ENCODE measurements around the gene RBM15. TPM values are rescaled to one million over a fixed set of nuclear protein-coding genes. Genes with fewer than 3 reads are reported as not detected.

Gene RBM15
- polyA plus RNA-seq, 1 of the 3 experiments (the other 2 are of a cell fraction): 3.8 TPM

DNA sequence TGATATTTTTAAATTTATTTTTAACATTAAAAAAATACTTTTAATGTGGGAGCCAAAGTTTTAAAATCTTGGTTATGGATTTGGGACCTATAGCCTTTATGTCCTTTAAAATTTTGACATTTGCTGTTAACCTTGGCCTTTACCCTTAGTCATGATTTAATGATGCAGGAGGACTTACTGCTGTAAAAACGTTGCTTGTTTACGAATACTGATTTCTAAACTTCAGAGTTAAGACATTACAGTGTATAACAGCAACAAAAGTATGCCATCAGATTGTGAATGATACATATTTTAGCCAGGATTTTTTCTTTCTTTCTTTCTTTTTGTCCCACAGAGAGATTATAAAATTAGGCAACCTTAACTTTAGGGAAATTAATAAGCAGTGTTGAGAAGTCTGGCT lies 8.9 kb downstream of the RBM15 start:
- H3K4me3 ChIP-seq (ENCODE audit: low read depth in 2 of 2, low read length in 1 of 2): no peak overlapping the region
- H3K27me3 ChIP-seq (ENCODE audit: insufficient read depth): no peaks in the 10 kb centered on the region
- no peaks in the 10 kb centered on the region for H3K9me3 ChIP-seq
- H3K4me2 ChIP-seq: peak overlapping the region; percentile 41
- H3K9ac ChIP-seq: no peak overlapping the region; the same call in 1 of the 2 replicates
- peaks cover 5% of the 10 kb centered on the region for H3F3A ChIP-seq (replicated peaks; ENCODE audit: insufficient read depth)
- H3K4me1 ChIP-seq (ENCODE audit: control insufficient read depth in 1 of 2, insufficient read depth in 2 of 2, low read depth in 1 of 2, low read length in 1 of 2): peaks cover 18 to 33% of the 10 kb centered on the region in 2 experiments; a peak in 3 of 4 replicates
- H3K9me2 ChIP-seq: no peaks in the 10 kb centered on the region
- peaks cover 100% of the 10 kb centered on the region for H3K79me2 ChIP-seq (ENCODE audit: insufficient read depth)
- peaks cover 42 to 69% of the 10 kb centered on the region in 2 experiments for H3K36me3 ChIP-seq (replicated peaks in 1 of 2; ENCODE audit: control insufficient read depth in 1 of 2, insufficient read depth in 2 of 2, low read length in 1 of 2)
- WGBS (ENCODE audit: low lambda C conversion rate): 27% methylated on average over 2 of the region's 2 CpGs
- CTCF ChIA-PET: interaction anchor here (1.4 to 4.1 kb wide), 5 partner anchors 9 to 151 kb away, joined by 3 to 20 read pairs (median 5); partner anchors contain the start of gene RBM15
- H3K27ac ChIP-seq (ENCODE audit: low read depth in 2 of 2, low read length in 1 of 2): peak overlapping the region in 1 of 2 experiments; percentile 41; a peak in 2 of 4 replicates
- H2AFZ ChIP-seq (ENCODE audit: low read depth): no peak overlapping the region
- POLR2A ChIA-PET: interaction anchor here (0.8 kb wide), 1 partner anchor 9 kb away, joined by 3 read pairs; the partner anchor contains the start of gene RBM15
- TF ChIP-seq, protein P1, sequence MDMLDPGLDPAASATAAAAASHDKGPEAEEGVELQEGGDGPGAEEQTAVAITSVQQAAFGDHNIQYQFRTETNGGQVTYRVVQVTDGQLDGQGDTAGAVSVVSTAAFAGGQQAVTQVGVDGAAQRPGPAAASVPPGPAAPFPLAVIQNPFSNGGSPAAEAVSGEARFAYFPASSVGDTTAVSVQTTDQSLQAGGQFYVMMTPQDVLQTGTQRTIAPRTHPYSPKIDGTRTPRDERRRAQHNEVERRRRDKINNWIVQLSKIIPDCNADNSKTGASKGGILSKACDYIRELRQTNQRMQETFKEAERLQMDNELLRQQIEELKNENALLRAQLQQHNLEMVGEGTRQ (IDR thresholded peaks at IDR 0.05; ENCODE audit: borderline replicate concordance, low read depth, low read length): no peak
- no peak for DNase-seq
- H4K20me1 ChIP-seq (ENCODE audit: insufficient read depth): peaks cover 65% of the 10 kb centered on the region

DNA sequence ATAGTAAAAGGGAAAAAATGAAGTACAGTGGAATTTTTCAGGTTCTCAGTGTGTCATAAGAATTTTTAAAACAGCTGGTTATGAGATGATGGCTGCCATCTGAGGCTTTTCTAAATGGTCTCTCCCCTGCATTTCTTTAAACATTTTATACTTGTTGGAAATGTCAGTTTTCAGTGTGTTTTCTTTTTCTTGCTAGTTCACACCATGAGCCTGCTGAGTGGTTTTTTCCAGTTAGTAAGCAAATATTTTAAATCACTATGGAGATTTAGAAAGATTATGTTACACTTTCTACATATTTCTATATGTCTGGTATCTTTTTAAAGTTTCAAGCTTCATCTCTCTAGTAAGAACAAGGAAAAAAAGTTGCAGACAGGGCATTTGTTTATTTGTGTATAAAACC lies 9.6 kb downstream of the RBM15 start:
- H3K4me2 ChIP-seq: peak overlapping the region; percentile 41; the same call in 1 of the 2 replicates
- no peak overlapping the region; the same call in 1 of the 2 replicates for H3K9ac ChIP-seq
- H3K36me3 ChIP-seq (replicated peaks in 1 of 2; ENCODE audit: control insufficient read depth in 1 of 2, insufficient read depth in 2 of 2, low read length in 1 of 2): peaks cover 40 to 65% of the 10 kb centered on the region in 2 experiments
- CTCF ChIA-PET: interaction anchor here (0.8 to 4.1 kb wide), 7 partner anchors 9 to 816 kb away, joined by 3 to 20 read pairs (median 4); partner anchors contain the start of gene RBM15
- no peaks in the 10 kb centered on the region for H3K27me3 ChIP-seq (ENCODE audit: insufficient read depth)
- no peak overlapping the region for H2AFZ ChIP-seq (ENCODE audit: low read depth)
- peaks cover 5% of the 10 kb centered on the region for H3F3A ChIP-seq (replicated peaks; ENCODE audit: insufficient read depth)
- POLR2A ChIA-PET: no interaction called here
- H4K20me1 ChIP-seq (ENCODE audit: insufficient read depth): peaks cover 58% of the 10 kb centered on the region
- DNase-seq: no peak
- no peak overlapping the region for H3K4me3 ChIP-seq (ENCODE audit: low read depth in 2 of 2, low read length in 1 of 2)
- H3K9me2 ChIP-seq: no peaks in the 10 kb centered on the region
- peaks cover 17 to 33% of the 10 kb centered on the region in 2 experiments; a peak in 3 of 4 replicates for H3K4me1 ChIP-seq (ENCODE audit: control insufficient read depth in 1 of 2, insufficient read depth in 2 of 2, low read depth in 1 of 2, low read length in 1 of 2)
- H3K9me3 ChIP-seq: no peaks in the 10 kb centered on the region
- TF ChIP-seq, protein P2, sequence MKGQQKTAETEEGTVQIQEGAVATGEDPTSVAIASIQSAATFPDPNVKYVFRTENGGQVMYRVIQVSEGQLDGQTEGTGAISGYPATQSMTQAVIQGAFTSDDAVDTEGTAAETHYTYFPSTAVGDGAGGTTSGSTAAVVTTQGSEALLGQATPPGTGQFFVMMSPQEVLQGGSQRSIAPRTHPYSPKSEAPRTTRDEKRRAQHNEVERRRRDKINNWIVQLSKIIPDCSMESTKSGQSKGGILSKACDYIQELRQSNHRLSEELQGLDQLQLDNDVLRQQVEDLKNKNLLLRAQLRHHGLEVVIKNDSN (IDR thresholded peaks at IDR 0.05; ENCODE audit: borderline replicate concordance, low read depth): no peak
- TF ChIP-seq ELF1 (IDR thresholded peaks at IDR 0.05): no peak
- TF ChIP-seq, protein P3, sequence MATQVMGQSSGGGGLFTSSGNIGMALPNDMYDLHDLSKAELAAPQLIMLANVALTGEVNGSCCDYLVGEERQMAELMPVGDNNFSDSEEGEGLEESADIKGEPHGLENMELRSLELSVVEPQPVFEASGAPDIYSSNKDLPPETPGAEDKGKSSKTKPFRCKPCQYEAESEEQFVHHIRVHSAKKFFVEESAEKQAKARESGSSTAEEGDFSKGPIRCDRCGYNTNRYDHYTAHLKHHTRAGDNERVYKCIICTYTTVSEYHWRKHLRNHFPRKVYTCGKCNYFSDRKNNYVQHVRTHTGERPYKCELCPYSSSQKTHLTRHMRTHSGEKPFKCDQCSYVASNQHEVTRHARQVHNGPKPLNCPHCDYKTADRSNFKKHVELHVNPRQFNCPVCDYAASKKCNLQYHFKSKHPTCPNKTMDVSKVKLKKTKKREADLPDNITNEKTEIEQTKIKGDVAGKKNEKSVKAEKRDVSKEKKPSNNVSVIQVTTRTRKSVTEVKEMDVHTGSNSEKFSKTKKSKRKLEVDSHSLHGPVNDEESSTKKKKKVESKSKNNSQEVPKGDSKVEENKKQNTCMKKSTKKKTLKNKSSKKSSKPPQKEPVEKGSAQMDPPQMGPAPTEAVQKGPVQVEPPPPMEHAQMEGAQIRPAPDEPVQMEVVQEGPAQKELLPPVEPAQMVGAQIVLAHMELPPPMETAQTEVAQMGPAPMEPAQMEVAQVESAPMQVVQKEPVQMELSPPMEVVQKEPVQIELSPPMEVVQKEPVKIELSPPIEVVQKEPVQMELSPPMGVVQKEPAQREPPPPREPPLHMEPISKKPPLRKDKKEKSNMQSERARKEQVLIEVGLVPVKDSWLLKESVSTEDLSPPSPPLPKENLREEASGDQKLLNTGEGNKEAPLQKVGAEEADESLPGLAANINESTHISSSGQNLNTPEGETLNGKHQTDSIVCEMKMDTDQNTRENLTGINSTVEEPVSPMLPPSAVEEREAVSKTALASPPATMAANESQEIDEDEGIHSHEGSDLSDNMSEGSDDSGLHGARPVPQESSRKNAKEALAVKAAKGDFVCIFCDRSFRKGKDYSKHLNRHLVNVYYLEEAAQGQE (IDR thresholded peaks at IDR 0.05; ENCODE audit: low read depth, low read length): no peak
- TF ChIP-seq GATA2 (CRISPR knock-in tag; IDR thresholded peaks at IDR 0.05): no peak
- TF ChIP-seq, protein P4, sequence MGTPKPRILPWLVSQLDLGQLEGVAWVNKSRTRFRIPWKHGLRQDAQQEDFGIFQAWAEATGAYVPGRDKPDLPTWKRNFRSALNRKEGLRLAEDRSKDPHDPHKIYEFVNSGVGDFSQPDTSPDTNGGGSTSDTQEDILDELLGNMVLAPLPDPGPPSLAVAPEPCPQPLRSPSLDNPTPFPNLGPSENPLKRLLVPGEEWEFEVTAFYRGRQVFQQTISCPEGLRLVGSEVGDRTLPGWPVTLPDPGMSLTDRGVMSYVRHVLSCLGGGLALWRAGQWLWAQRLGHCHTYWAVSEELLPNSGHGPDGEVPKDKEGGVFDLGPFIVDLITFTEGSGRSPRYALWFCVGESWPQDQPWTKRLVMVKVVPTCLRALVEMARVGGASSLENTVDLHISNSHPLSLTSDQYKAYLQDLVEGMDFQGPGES (IDR thresholded peaks at IDR 0.05; ENCODE audit: low read depth, low read length): no peak
- no peak for TF ChIP-seq RXRA (IDR thresholded peaks at IDR 0.05; ENCODE audit: borderline replicate concordance, low read depth)
- TF ChIP-seq FOXJ3 (CRISPR knock-in tag; IDR thresholded peaks at IDR 0.05): no peak
- no peak for TF ChIP-seq FOXM1 (IDR thresholded peaks at IDR 0.05; ENCODE audit: low read depth)
- TF ChIP-seq NRF1 (IDR thresholded peaks at IDR 0.05; ENCODE audit: low read depth, low read length): no peak
- no peak for TF ChIP-seq RAD21 (IDR thresholded peaks at IDR 0.05; ENCODE audit: low read length)
- TF ChIP-seq, protein P1 (IDR thresholded peaks at IDR 0.05; ENCODE audit: borderline replicate concordance, low read depth, low read length): no peak
- no peak for TF ChIP-seq NFIC (IDR thresholded peaks at IDR 0.05; ENCODE audit: borderline replicate concordance)
- TF ChIP-seq MXI1 (IDR thresholded peaks at IDR 0.05; ENCODE audit: low read depth, low read length): no peak
- TF ChIP-seq, protein P5, sequence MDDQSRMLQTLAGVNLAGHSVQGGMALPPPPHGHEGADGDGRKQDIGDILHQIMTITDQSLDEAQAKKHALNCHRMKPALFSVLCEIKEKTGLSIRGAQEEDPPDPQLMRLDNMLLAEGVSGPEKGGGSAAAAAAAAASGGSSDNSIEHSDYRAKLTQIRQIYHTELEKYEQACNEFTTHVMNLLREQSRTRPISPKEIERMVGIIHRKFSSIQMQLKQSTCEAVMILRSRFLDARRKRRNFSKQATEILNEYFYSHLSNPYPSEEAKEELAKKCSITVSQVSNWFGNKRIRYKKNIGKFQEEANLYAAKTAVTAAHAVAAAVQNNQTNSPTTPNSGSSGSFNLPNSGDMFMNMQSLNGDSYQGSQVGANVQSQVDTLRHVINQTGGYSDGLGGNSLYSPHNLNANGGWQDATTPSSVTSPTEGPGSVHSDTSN (IDR thresholded peaks at IDR 0.05): no peak
- TF ChIP-seq SMC3 (IDR thresholded peaks at IDR 0.05; ENCODE audit: low read depth, low read length): no peak
- TF ChIP-seq EP300 (IDR thresholded peaks at IDR 0.05; ENCODE audit: borderline replicate concordance in 1 of 2, low read depth in 1 of 2, low read length in 1 of 2): no peak
- TF ChIP-seq YY1 (IDR thresholded peaks at IDR 0.05; ENCODE audit: low read depth): no peak
- TF ChIP-seq GABPA (IDR thresholded peaks at IDR 0.05; ENCODE audit: low read depth): no peak
- peak overlapping the region in 1 of 2 experiments; percentile 41; a peak in 2 of 4 replicates for H3K27ac ChIP-seq (ENCODE audit: low read depth in 2 of 2, low read length in 1 of 2)
- peaks cover 100% of the 10 kb centered on the region for H3K79me2 ChIP-seq (ENCODE audit: insufficient read depth)

All from SK-N-SH (cell line).